Mesenchymal stem cell (in vitro differentiated cells and primary cell): ENCODE data around the gene PIP5K1B.

Experiments
- DNase-seq: peaks from one replicate; pipeline ENCODE4 v3.0.0-alpha.2; 2013
- H2AFZ ChIP-seq: one replicate; pipeline ENCODE4 v1.6.1; 2013; ENCODE audit warnings: low read depth, mild to moderate bottlenecking, control low read depth, inconsistent platforms, low read length, moderate library complexity
- H2AK5ac ChIP-seq: 2 replicates; pipeline ENCODE4 v1.6.1; 2013; ENCODE audit warnings: low read length, moderate library complexity, mild to moderate bottlenecking, inconsistent platforms; ENCODE audit not compliant: severe bottlenecking
- H2BK120ac ChIP-seq: one replicate; pipeline ENCODE4 v1.6.1; 2013; ENCODE audit warnings: low read depth, mild to moderate bottlenecking, inconsistent platforms, low read length, moderate library complexity
- H2BK12ac ChIP-seq, 2 experiments: one replicate each; pipeline ENCODE4 v1.6.1; 2013; ENCODE audit warnings: inconsistent platforms in 2 of 2, low read length in 2 of 2, mild to moderate bottlenecking in 2 of 2, moderate library complexity in 2 of 2, control low read depth in 1 of 2
- H2BK15ac ChIP-seq: one replicate; pipeline ENCODE4 v1.6.1; 2013; ENCODE audit warnings: mild to moderate bottlenecking, low read depth, inconsistent platforms; ENCODE audit not compliant: poor library complexity, severe bottlenecking
- H2BK5ac ChIP-seq: 2 replicates; pipeline ENCODE4 v1.6.1; 2013; ENCODE audit warnings: low read depth, mild to moderate bottlenecking, low read length, control low read depth, inconsistent platforms; ENCODE audit not compliant: poor library complexity, severe bottlenecking
- H3K14ac ChIP-seq, 2 experiments: one replicate each; pipeline ENCODE4 v1.6.1; 2013; ENCODE audit warnings: inconsistent platforms in 2 of 2, low read length in 2 of 2, control low read depth in 1 of 2, mild to moderate bottlenecking in 1 of 2, moderate library complexity in 1 of 2
- H3K18ac ChIP-seq, 2 experiments: one replicate each; pipeline ENCODE4 v1.6.1; 2013; ENCODE audit warnings: inconsistent platforms in 2 of 2, low read length in 2 of 2, control low read depth in 1 of 2, low read depth in 1 of 2, mild to moderate bottlenecking in 1 of 2
- H3K23ac ChIP-seq, 2 experiments: one replicate each; pipeline ENCODE4 v1.6.1; 2013; ENCODE audit warnings: inconsistent platforms in 2 of 2, low read length in 2 of 2, mild to moderate bottlenecking in 2 of 2, moderate library complexity in 2 of 2, control low read depth in 1 of 2
- H3K27ac ChIP-seq: 2 replicates; pipeline ENCODE4 v1.5.1; 2013; ENCODE audit warnings: mild to moderate bottlenecking, moderate library complexity, low read length, control low read depth, inconsistent platforms; ENCODE audit not compliant: poor library complexity, severe bottlenecking
- H3K27me3 ChIP-seq, 2 experiments: 2 replicates each; pipeline versions ENCODE4 v1.6.1 to v1.7.0; 2013; ENCODE audit warnings: low read length in 2 of 2, mild to moderate bottlenecking in 2 of 2, moderate library complexity in 2 of 2, control low read depth in 1 of 2, inconsistent platforms in 1 of 2; ENCODE audit not compliant: control insufficient read depth in 1 of 2, insufficient read depth in 1 of 2
- H3K36me3 ChIP-seq, 2 experiments: 2 replicates each; pipeline versions ENCODE4 v1.6.1 to v1.7.0; 2013; ENCODE audit warnings: low read length in 2 of 2, control low read depth in 1 of 2, inconsistent platforms in 1 of 2, low read depth in 1 of 2, mild to moderate bottlenecking in 1 of 2; ENCODE audit not compliant: insufficient read depth in 2 of 2, control insufficient read depth in 1 of 2
- H3K4ac ChIP-seq, 2 experiments: one replicate each; pipeline ENCODE4 v1.6.1; 2013; ENCODE audit warnings: inconsistent platforms in 2 of 2, low read length in 2 of 2, mild to moderate bottlenecking in 2 of 2, moderate library complexity in 2 of 2, control low read depth in 1 of 2, low read depth in 1 of 2
- H3K4me1 ChIP-seq: 2 replicates; pipeline ENCODE4 v1.6.1; 2013; ENCODE audit warnings: low read depth, low read length, control low read depth; ENCODE audit not compliant: control insufficient read depth, insufficient read depth
- H3K4me2 ChIP-seq: 2 replicates; pipeline ENCODE4 v1.6.1; 2013; ENCODE audit warnings: low read length, mild to moderate bottlenecking, inconsistent platforms; ENCODE audit not compliant: poor library complexity, severe bottlenecking
- H3K4me3 ChIP-seq, 2 experiments: 2 replicates each; pipeline versions ENCODE4 v1.5.1 to v1.7.0; 2013; ENCODE audit warnings: low read length in 2 of 2, mild to moderate bottlenecking in 2 of 2, control low read depth in 1 of 2, low read depth in 1 of 2; ENCODE audit not compliant: insufficient read depth in 1 of 2
- H3K79me1 ChIP-seq: replicated peaks from 2 replicates; pipeline ENCODE4 v1.6.1; 2013; ENCODE audit warnings: mild to moderate bottlenecking, control low read depth, low read length, inconsistent platforms; ENCODE audit not compliant: poor library complexity, severe bottlenecking
- H3K9ac ChIP-seq: 2 replicates; pipeline ENCODE4 v1.7.0; 2013; ENCODE audit warnings: mild to moderate bottlenecking, low read length, moderate library complexity
- H3K9me3 ChIP-seq: 2 replicates; pipeline ENCODE4 v1.7.0; 2013; ENCODE audit warnings: mild to moderate bottlenecking, low read length; ENCODE audit not compliant: control insufficient read depth
- H4K8ac ChIP-seq: one replicate; pipeline ENCODE4 v1.6.1; 2013; ENCODE audit warnings: inconsistent platforms, mild to moderate bottlenecking, low read length, moderate library complexity
- H4K91ac ChIP-seq: one replicate; pipeline ENCODE4 v1.6.1; 2013; ENCODE audit warnings: mild to moderate bottlenecking, low read length, inconsistent platforms
- WGBS: methylation state at CpG from one replicate; pipeline ENCODE4 v1.1.7; 2013; ENCODE audit warnings: mixed read lengths; 5-methylcytosine and 5-hydroxymethylcytosine counted together

The PIP5K1B gene

GRCh38 chr9:68721666-68722330, 16.8 kb downstream of the PIP5K1B start:
- no peak overlapping the region for H4K91ac ChIP-seq
- no peak overlapping the region for H2BK15ac ChIP-seq
- H3K36me3 ChIP-seq = no peaks in the 10 kb centered on the region
- no peak overlapping the region for H2AFZ ChIP-seq
- peaks cover 0 to 4% of the 10 kb centered on the region in 2 experiments for H3K27me3 ChIP-seq
- no peak for DNase-seq
- no peak overlapping the region for H2BK12ac ChIP-seq
- no peak overlapping the region for H3K27ac ChIP-seq
- H2AK5ac ChIP-seq = no peak overlapping the region
- H3K14ac ChIP-seq = no peak overlapping the region
- H3K18ac ChIP-seq = no peak overlapping the region
- H3K4me1 ChIP-seq = no peaks in the 10 kb centered on the region
- H3K9ac ChIP-seq = no peak overlapping the region
- H2BK5ac ChIP-seq = no peak overlapping the region
- H3K4me3 ChIP-seq = no peak overlapping the region
- H2BK120ac ChIP-seq = no peak overlapping the region
- no peak overlapping the region for H4K8ac ChIP-seq
- no peaks in the 10 kb centered on the region for H3K79me1 ChIP-seq
- no peak overlapping the region for H3K4me2 ChIP-seq
- H3K23ac ChIP-seq = no peak overlapping the region
- no peak overlapping the region for H3K4ac ChIP-seq
- WGBS = 84% methylated on average over 8 of the region's 8 CpGs
- no peaks in the 10 kb centered on the region for H3K9me3 ChIP-seq

- Histone ChIP-seq H3K18ac (no peak overlapping the region), H3K23ac (no peak overlapping the region), H3K27me3 (no peaks in the 10 kb centered on the region), H2AK5ac (no peak overlapping the region), H2AFZ (no peak overlapping the region), H4K8ac (no peak overlapping the region), H3K79me1 (no peaks in the 10 kb centered on the region), H3K14ac (no peak overlapping the region), H3K4me1 (no peaks in the 10 kb centered on the region), H3K27ac (no peak overlapping the region), H2BK15ac (no peak overlapping the region), H3K4me2 (no peak overlapping the region), H3K4ac (no peak overlapping the region), H3K4me3 (no peak overlapping the region), H2BK5ac (no peak overlapping the region), H3K9me3 (no peaks in the 10 kb centered on the region), H4K91ac (no peak overlapping the region), H2BK120ac (no peak overlapping the region), H3K36me3 (no peaks in the 10 kb centered on the region), H2BK12ac (no peak overlapping the region), H3K9ac (no peak overlapping the region)
- WGBS = 37% methylated on average over 3 of the region's 3 CpGs
- DNase-seq = no peak
Observed at GRCh38 chr9:68725070-68725469, 20.0 kb downstream of the PIP5K1B start.

- H2BK12ac ChIP-seq = no peak overlapping the region
- H3K79me1 ChIP-seq = no peaks in the 10 kb centered on the region
- H3K23ac ChIP-seq = no peak overlapping the region
- no peak overlapping the region for H3K9ac ChIP-seq
- no peak overlapping the region for H2BK5ac ChIP-seq
- no peaks in the 10 kb centered on the region for H3K9me3 ChIP-seq
- no peak overlapping the region for H2BK120ac ChIP-seq
- WGBS = 91% methylated on average over 5 of the region's 5 CpGs
- DNase-seq = no peak
- H3K18ac ChIP-seq = no peak overlapping the region
- no peak overlapping the region for H3K14ac ChIP-seq
- H3K27ac ChIP-seq = no peak overlapping the region
- no peak overlapping the region for H2BK15ac ChIP-seq
- H2AK5ac ChIP-seq = no peak overlapping the region
- H3K4me3 ChIP-seq = no peak overlapping the region
- no peaks in the 10 kb centered on the region for H3K4me1 ChIP-seq
- H3K27me3 ChIP-seq = no peaks in the 10 kb centered on the region
- H4K91ac ChIP-seq = no peak overlapping the region
- H3K36me3 ChIP-seq = no peaks in the 10 kb centered on the region
- H2AFZ ChIP-seq = no peak overlapping the region
- no peak overlapping the region for H3K4me2 ChIP-seq
- no peak overlapping the region for H3K4ac ChIP-seq
- H4K8ac ChIP-seq = no peak overlapping the region
Observed at GRCh38 chr9:68726489-68726888, 21.4 kb downstream of the PIP5K1B start.

GRCh38 chr9:68727636-68728035, 22.6 kb downstream of the PIP5K1B start:
- Histone ChIP-seq H3K36me3 (no peaks in the 10 kb centered on the region), H3K4me2 (no peak overlapping the region), H3K18ac (no peak overlapping the region), H4K8ac (no peak overlapping the region), H3K4ac (no peak overlapping the region), H3K27ac (no peak overlapping the region), H3K23ac (no peak overlapping the region), H2BK120ac (no peak overlapping the region), H3K4me1 (no peaks in the 10 kb centered on the region), H3K9ac (no peak overlapping the region), H3K9me3 (no peaks in the 10 kb centered on the region), H3K14ac (no peak overlapping the region), H2BK5ac (no peak overlapping the region), H2BK15ac (no peak overlapping the region), H2AK5ac (no peak overlapping the region), H3K79me1 (no peaks in the 10 kb centered on the region), H2AFZ (no peak overlapping the region), H3K27me3 (no peaks in the 10 kb centered on the region), H3K4me3 (no peak overlapping the region), H2BK12ac (no peak overlapping the region), H4K91ac (no peak overlapping the region)
- no peak for DNase-seq
- 83% methylated on average over 2 of the region's 2 CpGs for WGBS
